K562 (cell line): ENCODE data around the gene GPC3.

Source experiments
- CBX8 ChIP-seq: fragments of 200-600 bp; sonication (generic); IDR thresholded peaks from 2 replicates; pipeline ENCODE4 v1.6.1; 2012; ENCODE audit warnings: borderline replicate concordance, mixed run types, low read depth, mild to moderate bottlenecking, moderate library complexity, mixed read lengths, low read length, control low read depth, inconsistent platforms; ENCODE audit not compliant: poor library complexity, severe bottlenecking; ENCODE audit errors: extremely low read depth
- CTCF ChIP-seq, 3 experiments: IDR thresholded peaks in 2 of 3; conservative IDR thresholded peaks in 1 of 3; 2 replicates each; pipeline ENCODE4 v1.5.1; 2011 to 2012; ENCODE audit warnings: low read length in 3 of 3, mild to moderate bottlenecking in 3 of 3, control low read depth in 2 of 3, improper control_type of control experiment in 1 of 3, inconsistent platforms in 1 of 3, low read depth in 1 of 3, mixed read lengths in 1 of 3, moderate library complexity in 1 of 3; ENCODE audit not compliant: insufficient read depth in 2 of 3
- ELK3 ChIP-seq: fragments of 450-650 bp; formaldehyde crosslinking; IDR thresholded peaks from 2 replicates; pipeline ENCODE4 v1.4.0; 2020; ENCODE audit warnings: mild to moderate bottlenecking
- HSF4 ChIP-seq: fragments of 250-450 bp; sonication (Bioruptor Pico); IDR thresholded peaks from 2 replicates; pipeline ENCODE4 v2.1.2; 2022; ENCODE audit warnings: mild to moderate bottlenecking, moderate library complexity, borderline replicate concordance
- MLLT1 ChIP-seq, 2 experiments: fragments of 450-650 bp; IDR thresholded peaks; 2 replicates each; pipeline ENCODE4 v1.6.1; 2016
- SAP30 ChIP-seq: fragments of 200-600 bp; sonication (generic); IDR thresholded peaks from 2 replicates; pipeline ENCODE4 v1.6.1; 2012; ENCODE audit warnings: borderline replicate concordance, low read depth, mild to moderate bottlenecking, moderate library complexity, low read length, control low read depth, inconsistent platforms; ENCODE audit not compliant: insufficient read depth, poor library complexity, severe bottlenecking
- TCF7L2 ChIP-seq: fragments of 150-350 bp; IDR thresholded peaks from 2 replicates; pipeline ENCODE4 v1.6.1; 2016; ENCODE audit warnings: low read depth, mild to moderate bottlenecking, low read length, moderate library complexity
- XRCC5 ChIP-seq: fragments of 200-400 bp; formaldehyde crosslinking; IDR thresholded peaks from 2 replicates; pipeline ENCODE4 v1.6.1; 2017; ENCODE audit warnings: low read depth, mild to moderate bottlenecking, low read length
- ZBTB33 ChIP-seq: sonication (generic); formaldehyde crosslinking; IDR thresholded peaks from 2 replicates; pipeline ENCODE4 v1.8.1; 2023; ENCODE audit warnings: mild to moderate bottlenecking, missing genetic modification reagents
- ZZZ3 ChIP-seq: fragments of 450-650 bp; IDR thresholded peaks from 2 replicates; pipeline ENCODE4 v1.6.1; 2016; ENCODE audit warnings: antibody characterized with exemption, mild to moderate bottlenecking, moderate library complexity
- TF ChIP-seq, protein P1 (sequence below): fragments of 250-450 bp; sonication (Bioruptor Pico); IDR thresholded peaks from 2 replicates; pipeline ENCODE4 v1.9.0; 2021; ENCODE audit warnings: mild to moderate bottlenecking
- TF ChIP-seq, protein P2 (sequence below), 2 experiments: fragments of 450-650 bp; formaldehyde crosslinking in 1 of 2; IDR thresholded peaks; 2 replicates each; pipeline versions ENCODE4 v1.4.0 to v1.6.1; 2014 to 2020; ENCODE audit warnings: mild to moderate bottlenecking in 2 of 2, borderline replicate concordance in 1 of 2, low read depth in 1 of 2
- TF ChIP-seq, protein P3 (sequence below): sonication (generic); formaldehyde crosslinking; IDR thresholded peaks from 2 replicates; pipeline ENCODE4 v1.9.0; 2022; ENCODE audit warnings: mild to moderate bottlenecking, missing genetic modification reagents

GRCh38 chrX:133948895-133949294 lies 36.5 kb downstream of the GPC3 start:
- TF ChIP-seq MLLT1 (IDR thresholded peaks at IDR 0.05) (no peak), ZZZ3 (no peak), HSF4 (CRISPR knock-in tag) (no peak), ELK3 (CRISPR knock-in tag) (no peak), ZBTB33 (CRISPR knock-in tag) (no peak), CTCF (IDR thresholded peaks at IDR 0.05 in 2 of 3, conservative IDR thresholded peaks at IDR 0.05 in 1 of 3; ENCODE audit: insufficient read depth in 2 of 3, low read depth in 1 of 3, low read length in 3 of 3) (no peak), TCF7L2 (no peak), XRCC5 (no peak), CBX8 (no peak), SAP30 (no peak)
- TF ChIP-seq, protein P1, sequence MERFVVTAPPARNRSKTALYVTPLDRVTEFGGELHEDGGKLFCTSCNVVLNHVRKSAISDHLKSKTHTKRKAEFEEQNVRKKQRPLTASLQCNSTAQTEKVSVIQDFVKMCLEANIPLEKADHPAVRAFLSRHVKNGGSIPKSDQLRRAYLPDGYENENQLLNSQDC (CRISPR knock-in tag), result no peak
- TF ChIP-seq, protein P2, sequence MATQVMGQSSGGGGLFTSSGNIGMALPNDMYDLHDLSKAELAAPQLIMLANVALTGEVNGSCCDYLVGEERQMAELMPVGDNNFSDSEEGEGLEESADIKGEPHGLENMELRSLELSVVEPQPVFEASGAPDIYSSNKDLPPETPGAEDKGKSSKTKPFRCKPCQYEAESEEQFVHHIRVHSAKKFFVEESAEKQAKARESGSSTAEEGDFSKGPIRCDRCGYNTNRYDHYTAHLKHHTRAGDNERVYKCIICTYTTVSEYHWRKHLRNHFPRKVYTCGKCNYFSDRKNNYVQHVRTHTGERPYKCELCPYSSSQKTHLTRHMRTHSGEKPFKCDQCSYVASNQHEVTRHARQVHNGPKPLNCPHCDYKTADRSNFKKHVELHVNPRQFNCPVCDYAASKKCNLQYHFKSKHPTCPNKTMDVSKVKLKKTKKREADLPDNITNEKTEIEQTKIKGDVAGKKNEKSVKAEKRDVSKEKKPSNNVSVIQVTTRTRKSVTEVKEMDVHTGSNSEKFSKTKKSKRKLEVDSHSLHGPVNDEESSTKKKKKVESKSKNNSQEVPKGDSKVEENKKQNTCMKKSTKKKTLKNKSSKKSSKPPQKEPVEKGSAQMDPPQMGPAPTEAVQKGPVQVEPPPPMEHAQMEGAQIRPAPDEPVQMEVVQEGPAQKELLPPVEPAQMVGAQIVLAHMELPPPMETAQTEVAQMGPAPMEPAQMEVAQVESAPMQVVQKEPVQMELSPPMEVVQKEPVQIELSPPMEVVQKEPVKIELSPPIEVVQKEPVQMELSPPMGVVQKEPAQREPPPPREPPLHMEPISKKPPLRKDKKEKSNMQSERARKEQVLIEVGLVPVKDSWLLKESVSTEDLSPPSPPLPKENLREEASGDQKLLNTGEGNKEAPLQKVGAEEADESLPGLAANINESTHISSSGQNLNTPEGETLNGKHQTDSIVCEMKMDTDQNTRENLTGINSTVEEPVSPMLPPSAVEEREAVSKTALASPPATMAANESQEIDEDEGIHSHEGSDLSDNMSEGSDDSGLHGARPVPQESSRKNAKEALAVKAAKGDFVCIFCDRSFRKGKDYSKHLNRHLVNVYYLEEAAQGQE (IDR thresholded peaks at IDR 0.05; ENCODE audit: borderline replicate concordance), result no peak
- TF ChIP-seq, protein P2 (CRISPR knock-in tag; IDR thresholded peaks at IDR 0.05; ENCODE audit: low read depth), result no peak
- TF ChIP-seq, protein P3, sequence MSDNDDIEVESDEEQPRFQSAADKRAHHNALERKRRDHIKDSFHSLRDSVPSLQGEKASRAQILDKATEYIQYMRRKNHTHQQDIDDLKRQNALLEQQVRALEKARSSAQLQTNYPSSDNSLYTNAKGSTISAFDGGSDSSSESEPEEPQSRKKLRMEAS (CRISPR knock-in tag), result no peak
